H1 (cell line): ENCODE results near the gene FANCI. TPM values are rescaled to one million over a fixed set of nuclear protein-coding genes. Genes with fewer than 3 reads are reported as not detected.

Experiments used
- CTCF ChIA-PET: fragments of 300-600 bp; sonication (Branson Sonifier 250); formaldehyde crosslinking; loops from one replicate; lab custom pipeline; 2021; ENCODE audit not compliant: partially characterized antibody; lab: Charles Lee
- POLR2A ChIA-PET: fragments of 300-600 bp; sonication (Branson Sonifier 250); formaldehyde crosslinking; loops from one replicate; lab custom pipeline; 2021; ENCODE audit warnings: inconsistent platforms; ENCODE audit not compliant: partially characterized antibody; lab: Charles Lee
- DNase-seq, 2 experiments: peaks; one replicate each; pipeline versions ENCODE4 v3.0.0 to v3.0.0-alpha.2; 2010 to 2022; ENCODE audit warnings: low spot score in 2 of 2, low read depth in 1 of 2, mixed read lengths in 1 of 2
- FAIRE-seq: peaks from 2 replicates; lab custom pipeline; 2011; peaks lifted over from hg19 to GRCh38; lab: Jason Lieb, UNC
- H2AFZ ChIP-seq: 2 replicates; pipeline ENCODE4 v1.8.1; 2012; ENCODE audit warnings: low read length, inconsistent platforms
- H2AK5ac ChIP-seq: 2 replicates; pipeline ENCODE4 v1.6.1; 2013; ENCODE audit warnings: low read depth, low read length
- H2BK120ac ChIP-seq: replicated peaks from 2 replicates; pipeline ENCODE3; 2013; ENCODE audit warnings: low read depth, low read length, inconsistent platforms
- H2BK12ac ChIP-seq: 2 replicates; pipeline ENCODE4 v1.6.1; 2013; ENCODE audit warnings: low read depth, low read length
- H2BK15ac ChIP-seq: 2 replicates; pipeline ENCODE4 v1.6.1; 2013; ENCODE audit warnings: low read length
- H2BK20ac ChIP-seq: 2 replicates; pipeline ENCODE4 v1.6.1; 2013; ENCODE audit warnings: low read length
- H2BK5ac ChIP-seq: 2 replicates; pipeline ENCODE4 v1.6.1; 2013; ENCODE audit warnings: low read depth, low read length
- H3K14ac ChIP-seq: 2 replicates; pipeline ENCODE4 v1.6.1; 2013; ENCODE audit warnings: inconsistent platforms; ENCODE audit not compliant: insufficient read length
- H3K18ac ChIP-seq: 2 replicates; pipeline ENCODE4 v1.6.1; 2013; ENCODE audit warnings: low read length; ENCODE audit errors: extremely low read depth
- H3K23ac ChIP-seq: 2 replicates; pipeline ENCODE4 v1.6.1; 2013; ENCODE audit warnings: inconsistent platforms; ENCODE audit not compliant: insufficient read length
- H3K23me2 ChIP-seq: 2 replicates; pipeline ENCODE4 v1.6.1; 2013; ENCODE audit warnings: low read depth, low read length
- H3K27ac ChIP-seq: 2 replicates; pipeline ENCODE4 v1.6.1; 2011; ENCODE audit warnings: low read depth, low read length, inconsistent platforms
- H3K27me3 ChIP-seq, 4 experiments: replicated peaks in 1 of 4; 1 replicate in 1 of 4; 2 replicates in 3 of 4; pipeline versions ENCODE4 v1.6.1 to v1.8.1; 2011 to 2013; ENCODE audit warnings: low read length in 3 of 4, mild to moderate bottlenecking in 3 of 4, inconsistent platforms in 2 of 4, mixed read lengths in 2 of 4, moderate library complexity in 1 of 4; ENCODE audit not compliant: control insufficient read depth in 3 of 4, insufficient read depth in 3 of 4; ENCODE audit errors: extremely low read depth in 1 of 4
- H3K36me3 ChIP-seq, 4 experiments: 2 replicates each; pipeline versions ENCODE4 v1.6.1 to v1.8.1; 2011 to 2013; ENCODE audit warnings: mild to moderate bottlenecking in 4 of 4, low read length in 3 of 4, moderate library complexity in 2 of 4, control low read depth in 1 of 4, inconsistent platforms in 1 of 4; ENCODE audit not compliant: insufficient read depth in 4 of 4, control insufficient read depth in 2 of 4
- H3K4ac ChIP-seq: replicated peaks from 2 replicates; pipeline ENCODE3; 2013; ENCODE audit warnings: low read length, low read depth, mixed read lengths, inconsistent platforms; ENCODE audit not compliant: insufficient read length
- H3K4me1 ChIP-seq, 4 experiments: replicated peaks in 1 of 4; 1 replicate in 1 of 4; 2 replicates in 3 of 4; pipeline versions ENCODE4 v1.6.1 to v1.8.1; 2011 to 2013; ENCODE audit warnings: low read length in 3 of 4, inconsistent platforms in 2 of 4, mixed read lengths in 1 of 4; ENCODE audit not compliant: insufficient read depth in 4 of 4, control insufficient read depth in 3 of 4
- H3K4me2 ChIP-seq, 2 experiments: 2 replicates each; pipeline versions ENCODE4 v1.6.1 to v1.8.1; 2011 to 2013; ENCODE audit warnings: low read depth in 2 of 2, low read length in 2 of 2, control low read depth in 1 of 2, inconsistent platforms in 1 of 2, mild to moderate bottlenecking in 1 of 2; ENCODE audit not compliant: insufficient read depth in 1 of 2
- H3K4me3 ChIP-seq, 4 experiments: fragments of 200-600, 300-600 bp in 1 of 4; sonication (generic), shearing (Covaris generic), sonication (Bioruptor Twin) in 1 of 4; 2 replicates each; pipeline versions ENCODE4 v1.5.1 to v1.8.1; 2011 to 2016; ENCODE audit warnings: low read length in 4 of 4, low read depth in 3 of 4, control low read depth in 2 of 4, inconsistent platforms in 2 of 4, mild to moderate bottlenecking in 2 of 4, mixed read lengths in 1 of 4, moderate library complexity in 1 of 4; ENCODE audit not compliant: insufficient read depth in 2 of 4; ENCODE audit errors: extremely low read depth in 1 of 4
- H3K56ac ChIP-seq: replicated peaks from 2 replicates; pipeline ENCODE3; 2013; ENCODE audit warnings: low read depth, mild to moderate bottlenecking, mixed read lengths, low read length, inconsistent platforms; ENCODE audit not compliant: insufficient read length
- H3K79me1 ChIP-seq: 2 replicates; pipeline ENCODE4 v1.6.1; 2013; ENCODE audit warnings: low read depth, low read length, control low read depth
- H3K79me2 ChIP-seq, 2 experiments: 2 replicates each; pipeline versions ENCODE4 v1.6.1 to v1.8.1; 2012 to 2013; ENCODE audit warnings: low read length in 2 of 2, mild to moderate bottlenecking in 2 of 2, inconsistent platforms in 1 of 2; ENCODE audit not compliant: insufficient read depth in 2 of 2, control insufficient read depth in 1 of 2
- H3K9ac ChIP-seq, 4 experiments: replicated peaks in 1 of 4; 1 replicate in 1 of 4; 2 replicates in 3 of 4; pipeline versions ENCODE4 v1.6.1 to v1.8.1; 2011 to 2013; ENCODE audit warnings: low read depth in 3 of 4, low read length in 3 of 4, control low read depth in 2 of 4, mild to moderate bottlenecking in 2 of 4, moderate library complexity in 2 of 4, inconsistent platforms in 1 of 4; ENCODE audit errors: extremely low read depth in 1 of 4
- H3K9me3 ChIP-seq, 2 experiments: 2 replicates each; pipeline versions ENCODE4 v1.6.1 to v1.8.1; 2012 to 2013; ENCODE audit warnings: mild to moderate bottlenecking in 2 of 2, moderate library complexity in 2 of 2, control low read depth in 1 of 2, inconsistent platforms in 1 of 2, low read depth in 1 of 2, low read length in 1 of 2, mixed read lengths in 1 of 2; ENCODE audit not compliant: insufficient read depth in 2 of 2
- H4K20me1 ChIP-seq, 2 experiments: replicated peaks in 1 of 2; 2 replicates each; pipeline versions ENCODE3 to v1.8.1; 2011 to 2013; ENCODE audit warnings: inconsistent platforms in 2 of 2, low read length in 2 of 2, mild to moderate bottlenecking in 1 of 2; ENCODE audit not compliant: insufficient read depth in 2 of 2, control insufficient read depth in 1 of 2
- H4K5ac ChIP-seq: 2 replicates; pipeline ENCODE4 v1.6.1; 2013; ENCODE audit warnings: low read length, low read depth, mixed read lengths, inconsistent platforms; ENCODE audit not compliant: insufficient read length
- H4K8ac ChIP-seq: 2 replicates; pipeline ENCODE4 v1.8.0; 2013; ENCODE audit warnings: mild to moderate bottlenecking, moderate library complexity, low read length, inconsistent platforms; ENCODE audit not compliant: insufficient read depth; ENCODE audit errors: extremely low read depth
- H4K91ac ChIP-seq: replicated peaks from 2 replicates; pipeline ENCODE3; 2013; ENCODE audit warnings: low read length, mixed read lengths, inconsistent platforms; ENCODE audit not compliant: insufficient read length
- BACH1 ChIP-seq: IDR thresholded peaks from 2 replicates; pipeline ENCODE4 v1.6.1; 2012; ENCODE audit warnings: low read length, improper control_type of control experiment
- EP300 ChIP-seq, 2 experiments: IDR thresholded peaks; 1 replicate in 1 of 2; 2 replicates in 1 of 2; pipeline ENCODE4 v1.6.1; 2011 to 2012; ENCODE audit warnings: low read depth in 2 of 2, low read length in 2 of 2, mild to moderate bottlenecking in 2 of 2, borderline replicate concordance in 1 of 2, inconsistent platforms in 1 of 2, moderate library complexity in 1 of 2
- KDM4A ChIP-seq: IDR thresholded peaks from one replicate; pipeline ENCODE4 v1.7.1; 2012; ENCODE audit warnings: low read depth, mild to moderate bottlenecking, moderate library complexity, low read length, inconsistent platforms; ENCODE audit not compliant: severe bottlenecking
- MAFK ChIP-seq: IDR thresholded peaks from 2 replicates; pipeline ENCODE4 v1.6.1; 2012; ENCODE audit warnings: low read depth, mild to moderate bottlenecking, improper control_type of control experiment, low read length
- PHF8 ChIP-seq: fragments of 200-600 bp; sonication (generic); conservative IDR thresholded peaks from 2 replicates; pipeline ENCODE4 v1.7.1; 2012; ENCODE audit warnings: low read depth, mild to moderate bottlenecking, inconsistent platforms, low read length, moderate library complexity
- SAP30 ChIP-seq: fragments of 300-600 bp; sonication (generic); IDR thresholded peaks from 2 replicates; pipeline ENCODE4 v1.7.1; 2012; ENCODE audit warnings: low read length, moderate library complexity, mild to moderate bottlenecking, inconsistent platforms; ENCODE audit not compliant: insufficient read depth, insufficient replicate concordance
- TBP ChIP-seq: IDR thresholded peaks from 2 replicates; pipeline ENCODE4 v1.6.1; 2011; ENCODE audit warnings: low read depth, low read length, improper control_type of control experiment
- USF2 ChIP-seq: IDR thresholded peaks from 2 replicates; pipeline ENCODE4 v1.6.1; 2011; ENCODE audit warnings: low read length, improper control_type of control experiment
- YY1 ChIP-seq: IDR thresholded peaks from 2 replicates; pipeline ENCODE4 v1.6.1; 2011; ENCODE audit warnings: low read depth, mild to moderate bottlenecking, low read length
- WGBS, 2 experiments: shearing (Covaris generic) in 1 of 2; methylation state at CpG; one replicate each; pipeline versions ENCODE4 v1.1.6 to v1.1.7; 2013 to 2015; ENCODE audit warnings: low lambda C conversion rate in 2 of 2, mixed read lengths in 2 of 2, inconsistent platforms in 1 of 2, low coverage in 1 of 2, missing lambda C conversion rate in 1 of 2; ENCODE audit not compliant: insufficient replicate concordance in 2 of 2, insufficient coverage in 1 of 2, insufficient read length in 1 of 2; ENCODE audit errors: extremely low coverage in 1 of 2, missing lambda C conversion rate in 1 of 2; 5-methylcytosine and 5-hydroxymethylcytosine counted together
- polyA plus RNA-seq, 7 experiments: library from polyadenylated mRNA; depleted of rRNA in 3 of 7; stranded (reverse) in 5 of 7; unstranded in 2 of 7; fragments of >200 nt in 5 of 7; fragments of 200-250 nt in 2 of 7; gene quantifications; 1 replicate in 5 of 7; 2 replicates in 1 of 7; 4 replicates in 1 of 7; pipeline versions ENCODE4 v1.2.1 to v1.2.3, GENCODE V29; 2011 to 2013; ENCODE audit warnings: missing spikeins in 2 of 7, mixed read lengths in 2 of 7
- total RNA-seq: library from RNA; stranded (reverse); fragmentation: NEBNext Ultra II Directional; extraction: Animal tissue kit (Norgen Biotek cat#: 25700); gene quantifications from 2 replicates; pipeline ENCODE4 v1.2.1, GENCODE V29; 2021
- TF ChIP-seq, protein P1 (sequence below): IDR thresholded peaks from 2 replicates; pipeline ENCODE4 v1.6.1; 2012; ENCODE audit warnings: low read length, inconsistent platforms

FANCI gene
- total and polyA plus RNA-seq, 2 of the 8 experiments (the other 6 are each of a cell fraction or from before 2014, with no cell fraction given): 37.8 to 115 TPM

DNA sequence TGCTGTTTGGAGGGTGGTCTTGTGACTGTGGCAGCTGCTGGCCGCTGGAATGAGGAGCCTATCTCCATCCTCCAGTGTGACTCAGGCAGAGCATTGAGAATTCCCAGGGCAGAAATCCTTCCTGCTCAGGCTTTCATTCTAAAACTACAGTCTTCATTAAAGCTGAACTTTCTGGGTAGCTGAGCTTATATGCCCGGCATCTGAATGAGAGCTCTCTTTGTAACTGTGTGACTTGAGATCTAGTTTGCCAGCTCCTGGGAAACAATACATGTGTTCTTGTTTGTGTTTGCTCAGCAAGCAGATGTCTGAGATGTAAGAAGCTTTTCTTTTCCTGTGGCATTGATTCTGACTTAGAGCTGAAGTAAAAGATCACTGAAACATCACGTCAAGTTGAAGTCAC lies 44.8 kb upstream of the FANCI start:
- Histone ChIP-seq H2AK5ac (peak overlapping the region; percentile 94; the same call in 1 of the 2 replicates), H2BK5ac (peak overlapping the region; percentile 22; the same call in 1 of the 2 replicates), H3K14ac (no peak overlapping the region), H3K9me3 (no peaks in the 10 kb centered on the region), H3K4me3 (no peak overlapping the region), H4K8ac (no peak overlapping the region), H2BK12ac (peak overlapping the region; percentile 89), H3K4me2 (peak overlapping the region in 1 of 2 experiments; percentile 3; a peak in 1 of 4 replicates), H3K23me2 (no peaks in the 10 kb centered on the region), H4K20me1 (peaks cover 0 to 2% of the 10 kb centered on the region in 2 experiments), H4K5ac (no peak overlapping the region), H3K23ac (no peak overlapping the region), H3K4ac (no peak overlapping the region), H2BK120ac (no peak overlapping the region), H3K18ac (peak overlapping the region; percentile 24; the same call in 1 of the 2 replicates), H3K56ac (no peak overlapping the region), H3K79me1 (no peaks in the 10 kb centered on the region), H3K9ac (no peak overlapping the region), H3K36me3 (no peaks in the 10 kb centered on the region), H4K91ac (no peak overlapping the region), H3K79me2 (no peaks in the 10 kb centered on the region), H3K27me3 (no peaks in the 10 kb centered on the region), H2AFZ (no peak overlapping the region), H2BK20ac (peak overlapping the region; percentile 2; the same call in 1 of the 2 replicates), H3K4me1 (peaks cover 8 to 34% (median 15%) of the 10 kb centered on the region in 4 experiments), H3K27ac (no peak overlapping the region), H2BK15ac (no peak overlapping the region)
- 86% methylated on average over 3 of the region's 3 CpGs; no CpG with 5 or more reads in 1 of the 2 experiments for WGBS, 2 experiments
- ChIA-PET POLR2A (interaction anchor here (0.7 to 1.8 kb wide), 4 partner anchors 21 to 303 kb away, joined by 3 to 4 read pairs (median 4); partner anchors contain the start of gene HAPLN3), CTCF (interaction anchor here (0.7 to 2.2 kb wide), 8 partner anchors 8 to 308 kb away, joined by 3 to 7 read pairs (median 3); no protein-coding TSS in a partner anchor)
- FAIRE-seq (peak; percentile 13), DNase-seq (no peak)
- no peak for TF ChIP-seq USF2
- no peak for TF ChIP-seq SAP30
- no peak for TF ChIP-seq EP300 (IDR thresholded peaks at IDR 0.05; ENCODE audit: borderline replicate concordance in 1 of 2, low read depth in 2 of 2, low read length in 2 of 2)
- no peak for TF ChIP-seq TBP
- TF ChIP-seq PHF8: no peak
- TF ChIP-seq, protein P1, sequence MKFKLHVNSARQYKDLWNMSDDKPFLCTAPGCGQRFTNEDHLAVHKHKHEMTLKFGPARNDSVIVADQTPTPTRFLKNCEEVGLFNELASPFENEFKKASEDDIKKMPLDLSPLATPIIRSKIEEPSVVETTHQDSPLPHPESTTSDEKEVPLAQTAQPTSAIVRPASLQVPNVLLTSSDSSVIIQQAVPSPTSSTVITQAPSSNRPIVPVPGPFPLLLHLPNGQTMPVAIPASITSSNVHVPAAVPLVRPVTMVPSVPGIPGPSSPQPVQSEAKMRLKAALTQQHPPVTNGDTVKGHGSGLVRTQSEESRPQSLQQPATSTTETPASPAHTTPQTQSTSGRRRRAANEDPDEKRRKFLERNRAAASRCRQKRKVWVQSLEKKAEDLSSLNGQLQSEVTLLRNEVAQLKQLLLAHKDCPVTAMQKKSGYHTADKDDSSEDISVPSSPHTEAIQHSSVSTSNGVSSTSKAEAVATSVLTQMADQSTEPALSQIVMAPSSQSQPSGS: no peak
- TF ChIP-seq YY1: no peak
- TF ChIP-seq MAFK: no peak
- no peak for TF ChIP-seq BACH1
- no peak for TF ChIP-seq KDM4A
